GM19452 (cell line): ENCODE results near the gene COPZ2.

Source experiments
- ATAC-seq: cut with Tn5 transposase; IDR thresholded peaks from one replicate; pipeline ENCODE4 v1.9.1; 2021; ENCODE audit not compliant: unreplicated experiment

Gene COPZ2

DNA sequence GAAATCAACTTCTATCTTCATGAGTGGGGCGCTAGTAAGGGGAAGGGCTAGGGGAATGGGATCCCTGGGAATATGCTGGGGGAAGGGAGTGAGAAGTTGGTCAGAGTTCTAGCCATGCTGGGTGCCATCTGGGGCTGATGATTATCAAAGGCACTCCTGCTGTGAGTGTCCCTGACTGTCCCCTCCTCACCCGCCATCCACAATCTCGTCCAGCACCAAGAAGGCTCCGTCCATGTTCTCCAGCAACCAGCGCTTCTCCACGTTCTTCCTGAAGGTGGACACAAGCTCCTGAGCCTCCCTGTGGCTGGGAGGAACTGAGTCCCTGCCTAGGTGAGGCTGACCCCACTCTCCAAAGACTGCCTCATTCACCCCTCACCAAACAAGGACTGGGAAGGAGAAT is 5.6 kb downstream of the COPZ2 start:
- ATAC-seq, result no peak

DNA sequence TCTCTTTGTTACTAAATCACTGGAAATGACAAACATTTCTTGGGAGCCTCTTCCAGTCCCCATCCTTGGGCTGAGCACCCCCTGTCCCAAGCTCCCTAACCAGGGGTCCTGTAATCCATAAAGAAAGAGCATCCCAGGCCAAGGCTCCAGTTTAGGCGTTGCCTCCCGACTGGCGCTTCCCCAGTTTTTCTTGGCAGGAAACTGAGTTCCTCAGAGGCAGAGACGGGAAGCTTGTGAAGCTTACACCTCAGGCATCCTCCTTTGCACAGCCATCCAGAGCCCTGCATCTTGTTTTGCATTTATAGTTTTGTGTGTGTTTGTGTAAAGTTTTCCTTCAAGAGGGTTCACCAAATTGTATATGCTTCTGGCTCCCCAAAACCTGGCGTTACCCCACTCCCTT is 7.1 kb downstream of the COPZ2 start:
- ATAC-seq, result no peak

GRCh38 chr17:48028736-48029135 is 8.9 kb downstream of the COPZ2 start:
- ATAC-seq, result no peak

- no peak for ATAC-seq
These were observed 10.1 kb downstream of the COPZ2 start for GRCh38 chr17:48027322-48027981.

- ATAC-seq, result no peak
These were observed 10.9 kb downstream of the COPZ2 start for GRCh38 chr17:48026502-48027321.

DNA sequence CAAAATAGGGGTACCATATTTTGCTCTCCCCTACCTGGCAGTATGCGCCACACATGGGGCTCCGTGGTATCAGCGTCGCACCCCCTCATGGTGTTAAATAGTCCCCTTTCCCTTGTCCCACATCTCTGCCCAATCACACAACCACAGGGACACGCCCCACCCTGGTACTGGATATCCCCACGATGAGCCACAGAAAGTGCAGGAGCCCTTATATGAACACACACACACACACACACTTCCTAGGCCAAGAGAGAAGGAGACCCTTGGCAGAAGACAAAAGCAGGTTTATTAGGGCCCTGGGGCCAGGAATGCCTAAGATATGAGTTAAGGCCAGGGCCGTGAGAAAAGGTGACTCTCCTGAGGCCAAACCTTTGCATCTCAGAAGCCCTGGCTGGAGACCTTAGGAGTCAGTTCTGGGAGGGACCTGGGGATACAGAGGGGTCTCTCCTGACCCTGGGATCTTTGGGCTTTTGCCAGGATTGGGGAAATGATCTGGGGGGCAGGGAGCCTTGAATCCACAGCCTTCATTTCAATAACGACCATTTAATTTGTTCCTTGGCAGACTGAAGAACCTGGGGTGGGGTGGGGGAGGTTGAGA is 11.6 kb downstream of the COPZ2 start:
- ATAC-seq, result no peak

DNA sequence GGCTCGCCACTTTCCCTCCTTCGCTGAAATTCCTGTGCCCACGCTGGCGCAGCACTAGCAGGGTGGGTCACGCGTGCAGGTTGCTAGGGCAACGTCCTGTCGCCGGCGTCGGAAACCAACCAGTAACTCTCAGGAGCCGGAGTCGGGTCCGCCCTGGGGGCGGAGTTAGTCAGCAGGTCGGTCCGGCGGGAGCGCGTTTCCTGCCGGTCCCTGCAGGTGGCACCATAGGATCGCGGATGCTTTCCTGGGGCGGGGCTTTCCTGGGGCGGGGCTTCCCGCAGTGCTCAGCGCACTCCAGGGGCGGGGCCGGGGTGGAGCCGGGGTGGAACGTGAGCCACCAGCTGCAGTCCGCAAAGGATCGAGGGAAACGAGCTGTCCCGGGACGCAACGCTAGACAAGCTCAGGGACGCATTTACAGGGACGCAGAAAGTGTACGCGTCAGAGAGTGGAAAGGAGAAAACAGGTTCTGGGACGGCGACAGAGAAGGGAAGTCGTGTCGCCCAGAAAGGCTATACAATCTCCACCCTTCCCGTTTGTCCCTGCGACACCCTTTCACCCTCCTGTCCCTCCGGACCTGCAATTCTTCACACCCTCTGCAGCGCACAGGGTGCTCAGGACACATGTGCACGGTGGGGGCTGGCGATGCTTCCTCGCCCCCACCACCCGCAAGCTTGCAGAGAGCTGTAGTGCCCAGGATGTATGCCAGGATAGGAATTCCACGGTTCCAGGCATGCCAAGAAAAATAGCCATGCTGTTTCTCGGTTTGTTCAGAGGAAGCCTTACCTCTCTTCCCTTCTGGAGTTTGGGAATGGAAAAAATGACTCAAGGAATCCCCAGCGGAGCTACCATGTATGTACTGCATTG is 12.3 kb downstream of the COPZ2 start:
- peak; percentile 82 for ATAC-seq

DNA sequence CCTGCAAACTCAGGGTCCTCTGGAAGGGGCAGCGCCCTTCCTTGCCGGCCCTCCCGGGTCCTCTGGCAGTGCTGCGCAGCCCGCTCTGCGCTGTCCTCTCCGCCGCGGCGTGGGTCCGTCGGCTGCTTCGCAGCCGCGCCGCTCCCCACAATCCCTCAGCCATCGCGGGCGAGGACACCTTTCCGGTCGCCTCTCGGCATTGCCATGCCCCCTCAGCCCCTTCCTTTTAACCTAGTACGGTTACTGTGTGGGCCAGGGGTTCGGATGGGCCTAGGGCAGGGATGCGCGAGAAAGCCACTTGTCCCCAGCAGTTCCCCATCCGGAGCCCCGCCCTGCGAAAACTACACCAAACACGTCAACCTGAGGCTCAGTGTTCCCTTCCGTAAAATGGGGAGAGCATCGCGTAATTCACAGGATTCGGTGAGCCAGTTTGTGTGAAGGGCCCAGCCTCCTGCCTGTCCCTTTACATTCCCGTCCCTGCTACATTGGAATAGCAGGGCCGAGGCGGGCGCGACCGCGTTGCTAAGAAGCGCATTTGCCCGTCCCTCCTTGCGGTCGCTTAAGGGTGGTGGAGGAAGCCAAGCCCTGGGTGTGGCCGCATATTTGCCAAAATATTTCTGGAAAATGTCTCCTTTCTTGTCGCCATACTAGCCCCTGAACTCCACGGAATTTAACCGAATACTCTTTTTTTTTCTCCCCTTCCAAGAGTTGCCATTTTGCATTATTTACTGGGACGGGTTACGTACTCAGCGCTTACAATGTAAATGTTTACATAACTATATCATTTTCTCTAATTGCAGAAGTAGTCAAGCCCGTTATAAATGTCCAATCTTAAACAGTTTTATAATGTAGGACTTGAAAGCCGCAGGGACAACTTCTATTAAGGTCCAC is 13.2 kb downstream of the COPZ2 start:
- no peak for ATAC-seq

- ATAC-seq, result no peak
These were observed 14.0 kb downstream of the COPZ2 start for GRCh38 chr17:48023400-48024148.

- ATAC-seq, result no peak
These were observed 14.7 kb downstream of the COPZ2 start for GRCh38 chr17:48022901-48023300.

DNA sequence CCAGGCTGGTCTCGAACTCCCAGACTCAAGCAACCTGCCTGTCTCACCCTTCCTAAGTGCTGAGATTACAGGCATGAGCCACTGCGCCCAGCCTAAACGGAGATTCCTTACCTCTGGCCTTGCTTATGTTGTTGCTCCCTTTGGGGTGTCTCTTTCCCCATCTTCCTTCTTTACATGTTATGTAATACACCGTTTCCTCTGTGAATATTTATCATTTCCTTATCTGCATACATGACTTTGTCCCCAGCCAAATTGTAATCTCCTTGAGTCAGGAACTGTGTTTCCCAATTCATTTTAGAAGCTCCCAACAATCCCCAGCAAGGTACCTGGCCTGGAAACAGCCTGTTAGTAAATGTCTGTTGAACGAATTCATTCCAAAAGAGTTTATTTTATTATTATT is 15.7 kb downstream of the COPZ2 start:
- no peak for ATAC-seq

GRCh38 chr17:48017817-48018158 is 19.8 kb downstream of the COPZ2 start:
- peak; percentile 20 for ATAC-seq

DNA sequence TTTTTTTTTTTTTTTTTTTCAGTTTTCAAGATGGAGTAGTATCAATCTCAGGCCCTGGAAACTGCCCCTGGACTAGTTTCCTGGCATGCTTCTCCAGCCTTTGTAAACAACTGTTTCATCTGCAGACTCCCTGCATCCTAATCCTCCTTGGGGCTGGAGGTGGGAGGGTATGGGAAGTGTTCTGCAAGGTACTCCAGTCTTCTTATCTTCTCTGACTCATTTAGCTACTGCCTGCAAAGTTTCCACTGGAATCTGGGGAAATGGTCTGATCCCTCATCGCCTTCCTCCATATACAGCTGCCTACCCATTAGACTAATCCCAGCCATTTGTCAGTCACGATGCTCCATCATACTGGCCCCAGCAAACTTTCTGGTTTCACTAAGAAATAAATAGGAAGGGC is 21.5 kb downstream of the COPZ2 start:
- ATAC-seq, result no peak

DNA sequence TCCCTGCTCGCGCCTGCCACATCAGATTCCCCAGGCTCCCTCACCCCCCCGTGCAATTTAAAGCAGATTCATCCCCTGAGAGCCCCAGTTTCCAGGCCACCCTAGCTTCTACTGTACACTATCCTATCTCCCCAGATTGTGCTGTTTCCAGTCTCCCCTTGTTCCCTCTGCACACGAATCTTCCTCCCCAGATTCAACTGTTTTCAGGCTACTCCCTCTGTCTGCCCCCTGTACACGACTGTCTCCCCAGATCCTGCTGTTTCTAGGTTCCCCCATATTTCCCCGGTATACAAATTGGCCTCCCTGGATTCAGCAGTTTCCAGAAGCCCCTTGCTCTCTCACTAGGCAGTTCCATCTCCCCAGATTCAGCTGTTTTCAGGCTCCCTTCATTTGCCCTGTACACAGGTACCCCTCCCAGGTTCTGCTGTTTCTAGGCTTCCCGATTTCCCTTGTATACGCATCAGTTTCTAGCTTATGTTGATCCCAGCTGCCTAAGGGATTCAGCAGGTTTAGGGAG is 22.9 kb downstream of the COPZ2 start:
- ATAC-seq, result no peak

DNA sequence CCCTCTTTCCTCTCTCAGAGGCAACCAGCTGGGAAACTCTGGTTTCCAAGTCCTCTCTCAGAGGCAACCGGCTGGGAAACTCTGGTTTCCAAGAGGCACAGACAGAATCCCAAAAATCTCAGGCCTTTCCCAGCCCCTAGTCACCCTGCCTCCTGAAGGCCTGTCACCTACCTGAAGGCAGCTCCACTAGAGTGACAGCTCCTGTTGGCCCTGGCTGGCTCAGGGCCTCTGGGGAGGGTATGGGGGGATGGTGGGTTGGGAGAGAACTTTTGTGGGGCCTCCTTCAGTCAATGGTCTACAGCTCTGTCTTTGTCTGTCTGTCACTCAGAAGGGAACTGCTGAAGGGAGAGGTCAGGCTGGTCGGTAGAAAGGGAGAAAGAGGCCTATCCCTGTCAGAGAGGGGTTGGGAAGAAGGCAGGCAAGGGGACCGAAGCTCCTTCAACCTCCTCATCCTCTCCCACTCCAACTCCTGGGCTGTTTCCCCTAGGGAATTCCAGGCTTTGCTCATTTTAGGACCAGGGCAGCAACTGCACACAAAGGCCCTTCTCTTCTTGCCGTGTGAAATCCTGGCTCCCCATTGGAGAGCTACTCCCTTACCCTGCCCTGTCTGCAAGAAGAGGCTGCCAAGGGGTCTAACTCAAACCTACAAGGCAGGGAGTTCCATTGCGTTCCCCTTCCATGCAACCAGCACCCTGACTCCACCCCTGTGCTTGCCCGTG is 23.6 kb downstream of the COPZ2 start:
- ATAC-seq, result no peak

DNA sequence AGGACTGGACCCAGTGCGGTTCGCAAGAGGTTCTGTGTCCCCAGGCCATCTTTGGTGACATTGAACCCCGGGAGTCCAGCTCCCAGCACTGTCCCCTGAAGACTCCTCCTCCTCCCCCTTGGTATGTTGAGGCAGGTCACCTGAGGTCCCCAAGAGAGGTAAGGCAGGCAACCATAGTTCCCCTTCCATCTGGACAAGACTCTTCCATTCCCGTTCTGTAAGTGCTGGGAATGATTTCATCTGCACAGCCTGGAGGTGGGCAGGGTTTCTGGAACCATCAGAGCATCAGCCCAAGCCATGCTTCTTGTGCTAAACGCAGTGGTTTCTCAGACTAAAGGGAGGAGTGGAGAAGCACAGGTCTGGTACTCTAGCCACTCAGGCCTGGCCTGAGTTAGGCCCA is 24.9 kb downstream of the COPZ2 start:
- ATAC-seq, result no peak

DNA sequence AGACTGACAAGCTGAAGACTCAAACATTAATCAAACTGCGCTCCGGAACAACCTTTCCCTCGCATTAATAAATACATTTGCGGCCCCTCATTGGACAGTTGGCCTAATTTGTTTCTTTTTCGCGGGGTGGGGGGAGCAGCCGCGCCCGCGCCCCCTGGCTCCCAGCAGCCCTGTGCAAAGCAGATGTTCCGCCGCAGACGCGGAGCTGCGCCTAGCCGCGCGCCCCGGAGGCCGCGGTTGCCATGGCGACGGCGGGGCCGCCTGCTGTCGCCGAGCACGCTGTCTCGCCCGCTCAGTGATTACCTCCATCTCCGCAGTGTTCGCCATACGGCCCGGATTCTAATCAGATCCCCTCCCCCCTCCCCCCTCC is 25.5 kb downstream of the COPZ2 start:
- no peak for ATAC-seq

DNA sequence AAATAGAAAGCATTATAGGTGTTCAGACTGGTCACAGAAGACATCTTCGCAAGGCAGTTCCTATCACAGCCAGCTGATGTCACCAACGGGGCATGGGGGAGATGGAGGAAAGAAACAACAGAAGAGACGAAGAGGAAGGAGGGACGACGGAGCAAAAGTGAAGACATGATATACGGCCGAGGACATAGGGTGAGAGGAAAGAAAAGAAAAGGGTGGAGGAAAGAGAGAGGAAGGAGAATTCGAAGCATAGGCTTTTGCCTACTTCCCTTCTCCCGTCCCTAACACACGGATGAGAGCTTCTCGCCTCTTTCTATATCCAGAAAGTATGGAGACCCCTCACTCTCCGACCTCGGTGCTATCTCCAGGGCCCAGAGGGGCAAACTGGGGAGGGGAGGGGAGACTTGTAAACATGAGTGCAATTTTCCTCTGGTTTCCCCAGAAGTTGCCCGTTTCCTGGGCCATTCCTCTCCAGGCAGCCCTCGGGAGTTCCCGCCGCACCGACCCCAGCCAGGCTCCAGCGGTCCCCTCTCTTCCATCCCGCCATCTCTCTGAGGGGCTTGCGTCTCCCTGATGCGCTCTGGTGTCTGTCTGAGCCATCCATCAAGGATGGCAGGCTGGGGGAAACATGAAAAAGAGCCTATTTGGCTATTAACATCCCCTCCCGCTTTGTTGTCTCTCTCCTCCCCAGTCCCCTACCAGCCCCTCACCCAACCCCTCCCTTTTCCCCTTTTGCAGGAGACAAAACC is 26.0 kb downstream of the COPZ2 start:
- no peak for ATAC-seq
